Loucy (cell line): Measurements from ENCODE around the gene FKBP5.

ENCODE experiments used
- CTCF ChIP-seq: fragments of 200-600 bp; sonication (generic); conservative IDR thresholded peaks from 2 replicates; pipeline ENCODE4 v1.5.1; 2014; ENCODE audit warnings: mild to moderate bottlenecking, antibody characterized with exemption, low read length
- EZH2phosphoT487 ChIP-seq: fragments of 200-600 bp; IDR thresholded peaks from 2 replicates; pipeline ENCODE4 v1.6.1; 2018; ENCODE audit warnings: antibody characterized with exemption, mild to moderate bottlenecking, moderate library complexity, borderline replicate concordance

DNA sequence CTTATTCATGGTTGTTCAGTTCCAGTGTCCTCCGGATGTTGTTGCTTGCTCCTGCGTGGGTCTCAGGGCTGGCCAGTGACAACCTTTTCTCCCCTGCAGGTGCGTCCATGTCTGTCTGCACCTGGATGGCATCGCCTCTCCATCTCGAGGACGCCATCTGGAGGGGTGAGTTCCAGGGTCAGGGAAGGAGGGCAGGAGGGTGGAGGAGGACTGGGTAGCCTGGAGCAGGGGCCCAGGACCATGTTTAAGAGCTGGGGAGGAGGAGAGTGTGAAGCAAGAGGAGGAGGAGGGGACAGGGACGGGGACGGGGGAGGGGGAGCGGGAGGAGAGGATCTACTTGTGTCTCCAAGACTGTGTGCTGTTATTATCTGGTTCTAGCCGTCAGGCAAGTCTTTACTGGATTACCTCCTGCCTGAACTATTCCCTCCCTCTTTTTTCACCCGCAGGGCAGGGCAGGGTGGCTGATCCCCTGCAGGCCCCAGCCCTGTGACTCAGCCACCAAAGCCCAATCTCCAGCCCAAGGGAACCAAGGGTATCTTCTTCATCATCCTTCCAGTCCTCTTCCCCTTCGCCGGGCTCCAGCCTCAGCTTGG, 143.8 kb downstream of the FKBP5 start:
- no peak for TF ChIP-seq CTCF
- no peak for TF ChIP-seq EZH2phosphoT487
